NCI-H2171 treated with DMSO at 0.1 percent for 48 hours (cell line): Measurements from ENCODE around the gene TMPRSS13.
"Not testable (repeated sequence)": the region's sequence is repeated elsewhere in the genome, so short reads cannot be mapped to it uniquely, and the experiment has no call there.

Experiments
- DNase-seq: peaks from one replicate; lab custom pipeline; 2025; lab: John Stamatoyannopoulos, UW

The TMPRSS13 gene

GRCh38 chr11:117872420-117872961 is 56.7 kb downstream of the TMPRSS13 start:
- no peak for DNase-seq

DNA sequence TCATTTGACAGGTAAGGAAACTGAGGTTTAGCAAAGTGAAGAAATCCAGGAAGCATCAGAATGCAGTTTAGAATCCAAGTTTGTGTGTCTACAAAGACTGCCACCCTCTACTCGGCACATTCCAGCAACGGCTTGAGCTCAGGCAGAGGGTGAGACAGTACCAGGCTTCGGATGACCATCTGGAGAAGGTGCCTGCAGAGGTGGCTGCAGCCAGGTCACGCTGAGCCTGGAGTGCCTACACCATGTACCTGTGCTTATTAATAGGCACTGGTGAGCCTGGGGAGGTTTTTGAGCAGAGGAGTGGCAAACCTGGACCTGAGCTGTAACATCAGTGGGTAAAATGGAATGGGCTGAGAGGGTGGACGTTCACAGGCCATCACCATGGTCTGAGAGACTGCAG is 57.4 kb downstream of the TMPRSS13 start:
- no peak for DNase-seq

DNA sequence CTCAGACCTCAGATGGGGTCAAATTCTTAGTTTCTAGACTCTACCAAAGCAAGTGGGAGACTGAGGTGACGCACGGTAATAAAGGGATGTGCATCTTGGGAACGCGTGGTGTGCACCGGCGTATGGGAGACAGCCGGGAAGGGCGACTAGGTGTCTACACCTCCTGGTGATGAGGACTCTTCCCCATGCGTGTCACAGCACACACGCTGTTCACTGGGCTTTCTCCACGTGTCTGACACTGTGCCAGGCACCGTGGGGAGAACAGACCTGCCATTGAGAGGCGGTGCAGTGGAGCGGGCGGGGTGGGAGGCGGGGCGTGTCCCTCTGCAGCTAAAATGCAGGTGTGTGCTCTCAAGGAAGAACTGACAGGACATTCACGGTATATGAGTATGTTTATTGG is 58.0 kb downstream of the TMPRSS13 start:
- DNase-seq: no peak

- peak; percentile 69 for DNase-seq
These were observed 58.9 kb downstream of the TMPRSS13 start for GRCh38 chr11:117870103-117870952.

DNA sequence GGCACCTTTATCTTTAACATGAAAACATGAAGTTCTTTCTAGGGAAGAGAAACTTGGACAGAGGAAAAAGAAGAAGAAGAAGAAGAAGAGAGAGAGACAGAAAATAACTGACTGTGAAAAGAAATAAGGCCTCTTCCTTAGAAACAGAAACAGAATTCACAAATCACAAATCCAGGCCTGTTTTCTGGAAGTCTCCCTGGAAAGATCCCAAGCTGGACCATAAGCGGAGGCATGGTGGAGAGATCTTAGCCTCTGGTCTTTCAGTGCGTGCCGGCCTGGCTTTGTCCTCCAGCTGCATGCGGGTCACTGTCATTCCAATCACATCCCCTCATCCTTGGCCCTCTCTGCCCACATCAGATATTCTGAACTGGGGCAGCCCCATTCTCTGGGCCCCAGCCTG is 59.6 kb downstream of the TMPRSS13 start:
- DNase-seq: no peak

DNA sequence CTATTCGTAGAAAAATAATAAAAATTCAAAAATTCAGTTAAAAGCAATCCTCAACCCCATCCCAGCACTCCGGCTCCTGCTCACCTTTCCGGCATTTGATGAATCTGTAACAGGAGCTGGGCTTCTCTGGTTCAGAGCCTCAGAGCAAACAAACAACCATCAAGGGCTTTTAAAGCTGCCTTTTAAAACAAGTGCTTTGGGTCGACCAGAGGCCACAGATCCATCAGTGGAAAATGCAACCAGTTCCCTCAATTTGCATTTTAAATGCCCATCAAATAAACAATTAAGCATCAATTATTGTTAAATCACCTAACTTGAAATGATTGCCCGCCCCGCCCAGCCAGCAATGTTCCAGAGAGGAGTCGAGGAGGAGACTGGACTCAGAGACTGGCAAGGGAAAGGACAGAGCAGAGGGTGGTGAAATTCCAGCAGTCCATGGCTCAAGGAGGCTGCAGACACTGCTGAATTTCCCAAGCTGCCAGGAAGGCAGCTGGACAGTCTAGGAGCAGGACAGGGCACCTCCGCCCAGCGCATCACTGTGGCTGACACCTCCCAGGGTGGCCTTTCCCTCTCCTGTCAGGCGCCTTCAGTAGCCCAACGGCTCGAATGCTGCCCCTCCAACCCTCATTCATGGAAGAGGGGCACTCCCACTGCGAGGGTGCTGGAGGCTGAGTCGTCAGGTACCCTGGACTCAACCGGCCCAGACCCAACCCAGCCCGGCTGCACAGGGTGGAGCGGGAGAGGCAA is 60.2 kb downstream of the TMPRSS13 start:
- DNase-seq: peak; percentile 15

- no peak for DNase-seq
These were observed 61.1 kb downstream of the TMPRSS13 start for GRCh38 chr11:117868088-117868487.

DNA sequence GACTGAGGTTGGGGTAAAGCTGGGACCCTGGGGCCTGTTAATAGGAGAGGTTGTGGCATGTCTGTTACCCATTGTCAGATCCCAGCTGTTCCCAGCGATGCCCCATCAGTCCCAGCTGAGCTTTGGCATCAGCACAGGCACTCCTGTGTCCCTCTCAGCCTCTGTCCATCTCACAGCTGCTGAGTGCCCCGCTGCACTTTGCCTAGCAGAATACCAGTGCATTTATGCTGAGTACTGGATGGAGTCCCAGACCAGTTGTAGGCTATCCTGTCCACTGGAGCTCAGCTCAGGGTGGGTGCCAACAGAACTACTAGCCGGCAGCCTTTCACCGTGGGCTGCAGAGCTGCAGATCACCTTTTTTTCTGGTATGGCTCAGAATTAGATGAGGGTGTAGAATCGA is 62.7 kb downstream of the TMPRSS13 start:
- no peak for DNase-seq

- not testable (repeated sequence) for DNase-seq
These were observed 63.7 kb downstream of the TMPRSS13 start for GRCh38 chr11:117865546-117865945.

DNA sequence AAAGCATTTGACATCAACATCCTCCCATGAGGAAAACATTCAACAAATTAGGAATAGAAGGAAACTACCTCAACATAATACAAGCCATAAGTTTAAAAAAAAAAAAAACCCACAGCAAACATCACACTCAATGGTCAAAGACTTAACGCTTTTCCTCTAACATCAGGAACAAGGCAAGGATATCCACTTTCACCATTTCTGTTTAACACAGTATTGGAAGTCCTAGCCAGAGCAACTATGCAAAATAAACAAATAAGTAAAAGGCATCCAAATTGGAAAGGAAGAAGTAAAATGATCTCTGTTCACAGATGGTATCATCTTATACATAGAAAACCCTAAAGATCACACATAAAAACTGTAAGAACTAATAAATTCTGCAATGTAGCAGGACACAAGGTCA is 65.8 kb downstream of the TMPRSS13 start:
- DNase-seq: peak; percentile 20

- DNase-seq: no peak
These were observed 66.4 kb downstream of the TMPRSS13 start for GRCh38 chr11:117862753-117863152.

DNA sequence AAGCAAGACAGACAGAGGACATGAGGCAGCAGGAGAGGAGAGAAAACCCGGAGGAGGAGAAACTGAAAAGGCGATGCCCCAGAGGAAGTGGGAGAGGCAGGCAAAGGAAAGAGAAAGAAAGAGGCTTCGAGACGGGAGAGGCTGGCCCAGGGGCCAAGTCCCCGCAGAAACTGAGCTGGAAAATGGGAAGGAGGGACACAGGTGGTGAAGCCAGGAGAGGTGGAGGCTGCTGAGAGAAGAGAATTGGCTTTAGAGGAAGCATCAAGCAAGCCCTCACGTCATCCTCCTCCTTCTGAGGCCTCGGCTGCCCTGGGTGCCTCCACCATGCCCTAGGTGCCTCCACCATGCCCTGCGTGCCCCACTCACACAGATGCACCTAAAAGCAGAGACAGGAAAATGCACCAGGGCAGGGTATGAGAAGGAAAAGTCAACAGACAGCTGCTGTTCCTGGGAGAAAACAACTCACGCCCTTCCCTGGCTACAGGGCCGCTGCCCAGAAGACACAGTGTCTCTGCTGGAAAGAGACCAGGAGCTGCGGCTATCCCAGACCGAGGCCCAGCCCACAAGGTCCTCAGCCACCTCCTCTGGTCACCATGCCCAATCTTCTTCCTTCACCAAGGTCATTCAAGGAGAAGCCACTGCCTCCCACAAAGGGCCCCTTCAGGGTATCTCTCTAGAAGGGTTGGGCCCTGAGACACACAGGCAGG is 67.0 kb downstream of the TMPRSS13 start:
- no peak for DNase-seq

GRCh38 chr11:117861151-117862018 is 67.8 kb downstream of the TMPRSS13 start:
- peak; percentile 91 for DNase-seq

DNA sequence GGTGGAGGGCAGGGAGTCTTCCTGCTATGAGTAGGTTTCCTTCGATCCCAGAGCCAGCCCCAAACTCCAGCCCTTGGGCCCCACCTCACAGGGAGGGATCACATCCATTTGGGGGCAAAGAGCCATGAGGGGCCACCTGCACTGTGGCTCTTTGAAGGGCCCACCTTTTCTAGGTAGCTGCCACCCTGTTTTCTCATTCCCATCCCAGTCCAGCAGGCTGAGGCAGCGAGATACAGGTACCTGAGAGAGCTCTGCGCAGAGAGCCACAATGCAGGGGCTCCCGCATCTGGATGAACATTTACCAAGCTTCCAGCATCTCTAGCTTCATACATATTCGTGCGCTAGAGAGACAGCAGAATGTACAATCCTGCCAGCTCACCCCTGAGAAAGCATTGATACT is 69.1 kb downstream of the TMPRSS13 start:
- DNase-seq: no peak

DNA sequence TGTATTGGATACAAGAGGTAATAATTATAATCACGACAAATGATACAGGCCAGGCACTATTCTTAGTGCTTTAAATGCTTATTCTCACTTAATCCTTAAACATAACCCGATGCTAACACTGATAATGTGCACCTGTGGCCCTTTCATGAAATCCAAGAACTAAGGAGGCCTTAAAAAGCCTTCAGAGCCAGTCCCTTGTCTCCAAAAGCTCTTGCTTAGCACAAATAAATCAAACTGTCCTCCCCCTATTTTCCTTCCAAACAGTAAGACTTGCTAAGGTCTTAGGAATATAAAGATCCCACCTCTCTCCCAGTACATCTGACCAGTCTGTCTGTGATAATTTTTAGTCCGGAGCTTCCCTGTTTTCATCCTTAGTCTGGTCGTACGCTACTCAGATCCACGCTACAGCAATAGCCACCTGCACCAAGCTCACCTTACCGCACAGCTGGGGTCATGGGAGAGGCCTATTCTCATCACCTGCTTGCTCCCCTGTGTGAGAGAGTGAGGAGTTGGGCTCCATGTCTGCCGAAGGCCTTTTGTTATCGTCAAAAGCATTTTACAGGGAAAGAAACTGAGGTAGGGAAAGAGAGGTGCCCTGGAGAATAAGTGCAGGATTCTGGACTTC is 69.6 kb downstream of the TMPRSS13 start:
- no peak for DNase-seq

- no peak for DNase-seq
These were observed 70.1 kb downstream of the TMPRSS13 start for GRCh38 chr11:117859061-117859460.

- DNase-seq: no peak
These were observed 71.3 kb downstream of the TMPRSS13 start for GRCh38 chr11:117857734-117858414.

DNA sequence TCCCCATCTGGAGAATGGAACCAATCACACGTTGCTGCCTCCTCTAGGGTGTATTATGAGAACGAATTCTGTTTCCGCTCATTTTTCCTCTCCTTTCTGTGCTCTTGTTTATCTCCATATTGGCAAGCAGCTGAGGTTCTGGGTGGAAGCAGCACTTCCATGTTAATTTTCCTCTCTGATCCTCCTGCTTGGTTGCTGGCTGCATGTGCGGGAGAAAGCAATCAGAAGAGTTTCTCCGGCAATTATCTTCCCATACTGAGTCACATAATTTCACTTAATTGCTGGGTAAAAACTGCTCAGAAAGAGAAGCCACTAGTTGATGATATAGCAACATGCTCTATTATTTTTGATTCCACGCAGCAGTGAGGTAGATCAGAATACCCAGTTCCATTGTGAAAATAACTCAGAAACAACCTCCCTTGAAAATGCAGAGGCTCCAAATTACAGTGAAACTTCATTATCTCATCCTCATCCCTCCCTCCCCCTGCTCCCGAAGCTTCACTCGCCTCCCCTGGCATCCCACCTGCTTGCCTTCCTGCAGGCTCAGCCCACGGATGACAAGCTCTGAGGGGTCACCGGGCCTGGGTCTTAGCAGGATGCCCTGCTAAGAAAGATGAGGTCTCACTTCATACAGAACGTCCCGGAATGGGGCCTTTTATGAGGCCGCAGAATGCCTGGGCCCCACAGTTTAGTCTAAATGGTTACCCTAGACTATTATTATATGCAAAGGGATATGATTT is 73.1 kb downstream of the TMPRSS13 start:
- no peak for DNase-seq

DNA sequence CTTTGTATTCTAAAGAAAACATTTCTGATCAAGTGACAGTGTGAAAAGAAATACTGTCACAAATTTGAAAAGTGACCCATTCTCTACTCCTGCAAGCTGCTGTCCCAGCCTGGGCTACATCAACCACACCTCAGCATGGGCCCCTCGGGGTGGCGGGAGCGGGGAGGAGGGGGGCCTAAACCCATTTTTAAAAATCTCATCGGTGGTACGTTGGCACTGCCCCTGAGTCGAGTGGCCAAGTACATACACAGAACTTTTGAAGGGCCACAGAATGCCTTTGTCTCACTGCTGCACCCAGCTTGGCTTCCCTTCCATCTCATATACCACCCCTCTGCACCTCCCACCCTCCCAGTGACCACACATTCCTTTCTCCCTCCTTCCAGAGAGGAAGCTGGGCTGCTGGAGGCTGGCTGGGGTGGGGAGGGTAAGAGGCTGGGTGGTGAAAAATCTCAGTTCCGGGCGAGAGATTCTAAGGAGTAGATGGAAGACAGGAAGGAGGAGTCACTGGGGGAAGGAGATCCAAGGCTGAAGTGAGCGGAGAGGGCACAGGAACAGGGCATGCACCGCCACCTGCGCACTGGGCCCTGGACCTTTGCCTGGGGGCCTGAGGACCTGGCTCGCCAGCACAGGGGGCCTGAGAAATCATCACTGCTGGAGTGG is 73.9 kb downstream of the TMPRSS13 start:
- no peak for DNase-seq
